SIG-M5 treated with dmso at 0.1 percent for 504 hours (cell line): ENCODE measurements around the gene UBTD1.

ENCODE experiments used
- DNase-seq: peaks from one replicate; lab custom pipeline; 2025; ENCODE audit not compliant: unreplicated experiment; lab: John Stamatoyannopoulos, UW

The UBTD1 gene

DNA sequence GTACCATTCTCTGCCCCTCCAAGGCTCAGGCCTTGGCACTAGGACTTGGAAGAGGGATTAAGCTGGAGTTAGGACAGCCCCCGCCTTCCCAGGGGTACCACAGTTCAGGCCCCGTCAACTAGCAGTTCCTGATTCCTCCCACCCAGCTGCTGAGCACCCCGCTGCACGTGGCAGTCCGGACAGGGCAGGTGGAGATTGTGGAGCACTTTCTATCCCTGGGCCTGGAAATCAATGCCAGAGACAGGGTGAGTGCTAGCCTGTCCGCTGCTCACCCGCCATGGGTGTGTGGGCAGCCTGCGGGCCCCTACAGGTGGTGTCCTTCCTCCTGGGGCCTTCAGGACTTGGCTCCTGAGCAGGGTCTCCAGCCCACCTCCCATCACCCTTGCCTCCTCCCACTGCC lies 83.4 kb downstream of the UBTD1 start:
- no peak for DNase-seq

DNA sequence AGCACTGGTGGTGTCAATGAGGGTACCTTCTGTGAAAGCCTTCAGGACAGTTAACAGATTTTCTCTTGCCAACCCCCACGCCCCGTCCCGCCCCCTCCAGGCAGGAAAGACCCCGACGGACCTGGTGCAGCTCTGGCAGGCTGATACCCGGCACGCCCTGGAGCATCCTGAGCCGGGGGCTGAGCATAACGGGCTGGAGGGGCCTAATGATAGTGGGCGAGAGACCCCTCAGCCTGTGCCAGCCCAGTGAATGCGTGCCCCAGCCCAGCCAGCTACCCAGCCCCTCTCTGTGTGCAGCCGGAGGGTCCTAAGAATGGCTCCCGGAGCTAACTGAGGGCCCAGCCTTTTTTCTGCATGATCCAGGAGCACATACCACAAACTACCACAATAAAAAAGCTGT lies 84.8 kb downstream of the UBTD1 start:
- no peak for DNase-seq

DNA sequence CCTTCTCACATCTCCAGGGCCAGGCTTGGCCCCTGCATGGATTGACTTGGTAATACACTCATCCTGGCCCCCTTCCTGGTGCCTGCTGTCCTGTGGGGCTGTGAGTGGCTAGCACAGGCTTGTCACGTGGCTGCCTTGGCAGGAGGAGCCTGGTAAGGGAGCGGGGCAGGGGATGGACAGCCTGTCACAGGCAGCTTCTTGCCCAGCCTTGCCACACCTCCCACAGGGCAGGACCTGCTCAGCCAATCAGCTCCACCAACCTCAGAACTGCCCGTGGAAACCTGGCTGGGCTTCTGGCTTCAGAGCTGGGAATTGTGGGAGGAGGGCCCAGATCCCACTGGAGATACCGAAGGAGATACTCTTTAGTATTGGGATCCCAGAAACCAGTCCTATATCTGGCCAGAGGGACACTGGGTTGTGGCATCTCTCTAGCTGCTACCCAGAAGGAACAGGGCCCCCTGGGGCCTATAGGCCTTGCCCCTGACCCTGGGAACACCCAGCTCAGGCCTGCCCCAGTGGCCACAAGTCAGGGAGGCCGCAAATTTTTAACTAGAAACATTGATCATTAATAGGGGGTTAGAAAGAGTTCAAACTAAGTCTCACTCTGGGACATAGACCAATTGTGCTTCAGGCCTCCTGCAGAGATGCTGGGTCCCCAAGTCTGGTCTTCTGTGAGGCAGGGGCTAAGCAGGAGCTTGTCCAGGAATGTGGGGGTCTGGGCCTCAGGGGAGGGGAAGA lies 85.5 kb downstream of the UBTD1 start, which contains the start of gene HOGA1:
TSS of gene HOGA1 (plus strand) at position 330 of the 738 bp plus-strand sequence. CDS start at position 645, 315 bp downstream.
- DNase-seq, result no peak

DNA sequence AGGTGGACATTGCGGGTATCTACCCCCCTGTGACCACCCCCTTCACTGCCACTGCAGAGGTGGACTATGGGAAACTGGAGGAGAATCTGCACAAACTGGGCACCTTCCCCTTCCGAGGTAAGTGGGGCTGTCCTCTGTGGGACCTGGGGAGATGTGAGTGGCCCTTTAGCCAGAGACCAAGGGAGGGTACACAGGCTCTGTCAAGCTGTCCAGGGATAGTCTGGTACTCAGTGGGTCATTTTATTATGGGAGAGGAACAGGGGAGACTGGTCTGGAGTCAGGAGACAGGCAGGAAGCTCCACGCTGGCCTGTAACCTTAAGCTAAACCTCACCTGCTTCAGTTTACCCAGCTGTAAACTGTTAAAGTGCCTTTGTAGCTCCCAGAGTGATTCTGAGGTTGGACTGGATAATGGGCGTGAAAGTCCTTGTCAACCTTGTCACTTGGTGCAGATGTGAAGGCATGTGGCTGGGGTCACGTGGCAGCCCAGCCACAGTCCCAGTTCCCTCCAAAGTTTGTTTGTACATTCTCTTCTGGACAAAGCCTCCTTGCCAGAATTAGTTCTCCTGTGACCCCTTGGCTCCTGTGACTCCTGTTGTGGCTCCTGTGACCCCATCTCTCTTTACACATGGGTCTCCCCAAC lies 86.2 kb downstream of the UBTD1 start:
- DNase-seq, result no peak

DNA sequence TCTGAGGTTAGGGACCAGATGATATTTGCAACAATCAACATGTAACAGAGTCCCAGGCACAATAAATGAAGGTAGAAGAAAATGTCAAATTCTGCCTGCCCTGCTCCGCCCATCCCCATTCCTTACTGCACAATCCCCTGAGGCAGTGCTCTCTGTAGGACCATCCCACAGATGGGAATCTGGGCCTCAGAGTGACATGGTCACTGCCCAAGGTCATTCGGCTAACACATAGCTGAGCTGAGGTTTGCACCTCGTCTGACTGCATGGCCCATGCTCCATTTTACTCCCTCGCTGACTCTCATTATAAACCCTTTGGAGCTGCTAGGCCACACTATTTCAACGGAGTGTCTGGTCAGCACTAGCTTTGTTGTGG lies 86.7 kb downstream of the UBTD1 start:
- DNase-seq, result no peak

DNA sequence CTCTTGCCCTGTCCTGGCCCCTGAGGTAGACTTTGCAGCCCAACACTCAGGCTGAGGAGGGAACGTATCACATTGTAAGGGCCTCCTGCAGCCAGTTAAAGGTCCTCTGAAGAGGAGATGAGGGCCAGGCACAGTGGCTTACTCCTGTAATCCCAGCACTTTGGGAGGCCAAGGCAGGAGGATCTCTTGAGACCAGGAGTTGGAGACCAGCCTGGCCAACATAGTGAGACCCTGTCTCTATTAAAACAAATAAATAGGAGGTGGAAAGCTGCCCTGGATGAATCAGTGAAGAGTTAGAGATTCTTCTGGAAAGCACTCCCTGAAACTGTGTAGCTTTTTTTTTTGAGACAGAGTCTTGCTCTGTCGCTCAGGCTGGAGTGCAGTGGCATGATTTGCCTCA lies 88.5 kb downstream of the UBTD1 start:
- no peak for DNase-seq

DNA sequence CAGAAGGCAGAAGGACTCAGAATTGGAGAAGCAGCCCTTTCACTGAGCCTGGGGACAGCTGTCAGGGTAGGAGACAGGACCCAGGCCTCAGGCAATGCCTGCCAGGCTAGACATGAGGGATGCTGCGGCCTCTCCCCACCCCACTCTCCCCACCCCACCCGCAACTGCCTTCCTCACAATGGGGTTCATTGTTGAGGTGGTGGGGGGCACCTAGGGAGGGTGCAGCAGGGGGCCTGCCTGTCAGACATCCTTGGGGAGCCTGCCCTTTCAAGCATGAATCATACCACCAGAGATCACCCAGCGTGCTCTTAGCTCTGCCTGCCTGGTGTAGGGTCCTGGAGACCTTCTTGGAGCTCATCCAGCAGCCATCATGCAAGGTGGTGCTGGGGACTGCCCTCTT lies 90.8 kb downstream of the UBTD1 start, which contains the start of gene C10orf62:
TSS of gene C10orf62 (plus strand) at position 243 of the 400 bp plus-strand sequence. CDS start 177 bp downstream, outside the sequence.
- no peak for DNase-seq

DNA sequence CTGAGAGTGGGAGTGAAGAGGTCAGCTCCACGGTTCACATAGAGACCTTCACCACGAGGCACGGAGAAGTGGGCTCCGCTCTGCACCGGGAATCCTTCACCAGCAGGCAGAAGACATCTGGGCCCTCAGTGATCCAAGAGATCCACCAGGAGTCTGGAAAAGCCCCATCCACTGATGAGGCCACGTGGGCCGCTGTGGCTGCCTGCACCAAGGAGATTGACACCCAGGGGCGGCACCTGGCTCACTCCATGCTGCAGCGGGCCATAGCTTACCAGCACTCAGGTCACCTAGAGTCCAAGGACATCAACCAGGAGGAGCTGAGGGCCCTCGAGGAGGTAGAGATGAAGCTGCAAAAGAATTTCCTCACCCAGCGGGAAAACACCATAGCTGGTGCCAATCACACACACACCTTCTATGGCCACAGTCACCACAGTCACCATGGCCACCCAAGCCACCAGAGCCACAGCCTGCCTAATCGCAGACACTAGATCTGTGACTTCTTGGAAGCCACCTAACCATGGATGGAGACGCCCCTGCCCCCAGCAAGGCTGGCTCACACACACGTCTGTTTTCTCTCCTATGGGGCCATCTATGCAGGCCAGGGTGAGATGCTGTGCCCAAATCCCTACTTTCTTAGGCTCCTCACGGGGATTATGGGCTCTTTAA lies 91.5 kb downstream of the UBTD1 start:
- DNase-seq, result no peak

DNA sequence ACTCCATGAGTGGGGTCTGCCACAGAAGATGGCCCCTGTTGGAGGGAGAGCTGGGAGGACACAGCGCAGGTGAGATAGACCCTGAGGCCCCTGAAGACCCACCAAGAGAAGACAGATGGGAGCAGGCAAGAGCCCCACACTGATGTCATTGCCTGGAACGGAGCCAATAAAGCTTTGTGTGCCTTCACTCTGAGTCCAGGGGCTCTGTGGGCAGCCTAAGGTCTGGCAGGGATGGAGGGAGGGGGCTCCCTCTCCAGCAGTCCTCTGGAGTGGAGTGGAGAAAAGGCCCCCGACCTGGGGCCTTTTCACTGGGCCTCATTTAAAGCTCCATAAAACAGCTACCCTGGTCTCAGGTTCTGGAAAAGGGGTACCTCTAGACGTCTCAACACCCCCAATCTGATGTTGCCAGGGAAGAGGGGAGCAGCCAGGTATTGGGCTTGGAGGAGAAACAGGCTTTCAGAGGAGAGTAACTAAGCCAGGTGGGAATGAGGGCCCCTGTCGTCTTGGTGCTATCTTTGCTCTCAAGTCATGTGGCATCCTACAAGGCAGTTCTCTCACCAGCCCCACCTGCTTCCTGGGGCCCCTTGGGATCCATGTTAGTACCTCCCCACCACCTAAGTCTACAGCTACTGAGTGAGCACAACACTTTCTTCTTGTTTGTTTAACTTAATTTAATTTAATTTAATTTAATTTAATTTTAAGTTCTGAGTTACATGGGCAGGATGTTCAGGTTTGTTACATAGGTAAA lies 92.2 kb downstream of the UBTD1 start:
- no peak for DNase-seq

DNA sequence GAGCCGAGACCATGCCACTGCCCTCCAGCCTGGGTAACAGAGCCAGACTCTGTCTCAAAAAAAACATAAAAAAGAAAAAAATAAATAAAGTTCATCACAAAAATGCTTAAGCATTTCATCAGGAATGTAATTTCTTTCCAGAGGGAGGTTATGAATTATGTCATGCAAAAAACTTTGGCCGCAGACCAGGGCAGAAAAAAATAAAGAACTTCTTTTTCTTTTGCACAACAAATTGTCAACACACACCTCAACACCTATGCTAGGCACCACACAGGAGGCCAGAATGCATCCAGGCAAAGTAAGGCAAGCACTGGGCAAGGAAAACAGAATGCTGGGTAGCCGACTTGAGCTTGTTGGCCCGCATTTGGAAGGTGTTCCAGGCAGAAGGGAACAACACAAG lies 94.7 kb downstream of the UBTD1 start:
- no peak for DNase-seq

DNA sequence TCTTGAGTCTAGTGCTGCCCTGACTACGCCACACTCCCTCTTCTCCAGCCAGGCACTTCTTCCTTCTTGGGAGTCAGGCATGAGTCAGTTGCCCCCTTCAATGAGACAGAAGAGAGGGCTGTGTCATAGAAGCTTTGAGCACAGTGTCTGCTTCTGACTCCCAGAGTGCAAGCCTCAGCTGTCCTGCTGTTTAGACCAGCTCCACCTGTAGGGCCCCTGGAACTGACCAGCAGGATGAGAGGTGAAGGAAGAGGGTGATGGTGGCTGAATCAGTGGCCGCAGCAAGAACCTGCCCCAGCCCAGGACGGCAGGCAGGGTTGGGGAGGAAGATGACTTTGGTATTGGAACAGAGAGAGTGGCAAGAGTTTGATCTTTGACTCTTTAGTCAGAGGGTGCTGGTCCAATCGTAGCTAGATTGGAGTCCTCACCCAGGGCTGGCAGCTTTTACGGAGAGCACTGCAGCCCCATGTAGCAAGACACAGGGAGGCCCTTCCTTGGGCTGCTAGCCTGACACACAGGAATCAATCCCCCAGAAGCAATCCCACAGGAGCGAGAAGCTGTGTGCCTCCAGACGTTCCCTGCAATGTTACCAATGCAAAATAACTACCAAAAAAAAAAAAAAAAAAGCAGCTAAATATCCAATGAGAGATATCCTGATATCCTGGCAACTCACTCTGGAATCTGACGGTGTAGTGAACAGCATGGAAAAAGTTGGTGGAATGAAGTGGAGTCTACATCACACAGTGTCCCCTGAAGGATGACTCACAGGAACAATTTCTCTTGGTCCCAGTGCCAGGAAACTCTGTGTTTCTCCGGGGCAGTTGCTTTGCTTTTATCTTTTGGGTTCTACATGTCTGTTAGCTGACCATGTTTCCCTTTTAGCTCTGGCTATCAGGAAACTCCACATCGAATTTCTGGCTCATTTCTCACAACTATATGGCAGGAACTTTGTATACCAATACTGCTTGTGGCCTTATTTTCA lies 97.7 kb downstream of the UBTD1 start:
- no peak for DNase-seq

DNA sequence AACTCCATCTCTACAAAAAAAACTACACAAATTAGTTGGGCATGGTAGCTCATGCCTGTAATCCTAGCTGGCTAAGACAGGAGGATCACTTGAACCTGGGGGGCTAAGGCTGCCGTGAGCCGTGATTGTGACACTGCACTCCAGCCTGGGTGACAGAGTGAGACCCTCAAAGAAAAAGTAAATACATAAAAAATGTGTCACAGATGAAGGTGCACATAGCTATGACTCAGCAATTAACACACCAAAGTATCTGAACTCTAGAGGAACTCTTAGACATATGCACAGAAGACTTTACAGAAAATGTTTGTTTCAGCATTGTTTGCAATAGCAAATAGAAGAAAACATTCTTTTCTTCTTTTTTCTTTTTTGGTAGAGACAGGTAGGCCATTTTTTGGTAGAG lies 99.1 kb downstream of the UBTD1 start:
- no peak for DNase-seq

DNA sequence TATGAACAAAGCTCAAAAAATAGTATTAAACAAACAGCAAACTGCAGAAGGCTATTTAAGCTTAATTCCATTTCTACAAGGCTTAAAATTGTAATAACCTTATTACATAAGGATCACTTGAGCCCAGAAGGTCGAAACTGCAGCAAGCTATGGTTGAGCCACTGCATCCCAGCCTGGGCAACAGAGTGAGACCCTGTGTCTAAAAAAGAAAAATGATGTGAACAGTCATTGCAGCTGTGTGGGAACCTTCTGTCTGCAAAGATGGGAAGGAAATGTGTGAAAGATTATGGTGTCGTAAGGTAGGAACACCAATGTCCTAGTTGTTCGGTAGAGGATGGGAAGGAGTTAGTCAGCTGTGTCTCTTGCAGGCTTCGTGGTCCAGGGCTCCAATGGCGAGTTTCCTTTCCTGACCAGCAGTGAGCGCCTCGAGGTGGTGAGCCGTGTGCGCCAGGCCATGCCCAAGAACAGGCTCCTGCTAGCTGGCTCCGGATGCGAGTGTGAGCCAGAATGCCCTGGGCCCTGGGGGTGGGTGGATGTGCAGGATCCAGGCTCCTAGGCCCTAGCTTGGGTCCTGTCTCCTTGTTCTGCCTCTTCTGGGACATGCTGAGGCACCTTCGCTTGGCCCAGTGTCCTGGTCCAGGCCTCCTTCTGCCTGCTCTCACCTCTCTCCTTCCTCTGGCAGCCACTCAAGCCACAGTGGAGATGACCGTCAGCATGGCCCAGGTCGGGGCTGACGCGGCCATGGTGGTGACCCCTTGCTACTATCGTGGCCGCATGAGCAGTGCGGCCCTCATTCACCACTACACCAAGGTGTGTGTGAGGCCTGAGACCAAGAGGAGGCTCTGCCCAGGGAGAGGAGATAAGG lies 99.9 kb downstream of the UBTD1 start:
- no peak for DNase-seq

DNA sequence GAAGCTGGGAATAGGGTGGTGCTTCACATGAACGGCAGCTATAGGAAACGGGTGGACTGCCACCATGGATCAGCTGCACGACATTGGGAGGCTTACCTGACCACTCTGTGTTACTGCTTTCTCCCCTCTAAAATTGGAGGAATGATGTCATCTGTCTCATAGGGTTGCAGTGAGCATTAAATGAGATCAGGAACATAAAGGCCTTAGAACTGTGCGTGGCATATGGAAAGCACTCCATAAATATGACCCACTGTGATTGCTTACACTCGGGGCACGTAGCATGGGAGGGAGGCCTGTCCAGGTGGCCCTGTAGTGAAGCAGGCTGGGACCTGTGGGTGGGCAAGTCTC lies 100.5 kb downstream of the UBTD1 start:
- no peak for DNase-seq

DNA sequence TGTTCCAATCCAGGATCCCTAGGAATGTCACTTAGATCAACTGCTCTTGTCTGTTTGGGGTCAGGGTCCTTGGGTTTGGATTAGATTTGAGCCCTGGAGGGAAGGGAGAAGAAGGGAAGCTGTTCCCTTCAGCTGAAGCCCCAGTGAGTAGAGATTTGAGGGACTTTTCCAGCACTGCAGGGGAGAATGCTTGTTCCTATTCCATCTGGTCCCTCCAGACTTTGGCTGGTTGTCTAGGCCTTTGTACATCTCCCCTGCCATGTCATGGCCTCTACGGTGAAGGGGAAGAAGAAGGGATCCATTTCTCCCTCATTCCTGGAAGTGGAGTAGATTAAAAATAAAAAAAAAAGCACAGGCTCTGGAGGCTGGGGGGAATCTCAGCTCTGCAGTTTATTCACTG lies 101.9 kb downstream of the UBTD1 start:
- no peak for DNase-seq

DNA sequence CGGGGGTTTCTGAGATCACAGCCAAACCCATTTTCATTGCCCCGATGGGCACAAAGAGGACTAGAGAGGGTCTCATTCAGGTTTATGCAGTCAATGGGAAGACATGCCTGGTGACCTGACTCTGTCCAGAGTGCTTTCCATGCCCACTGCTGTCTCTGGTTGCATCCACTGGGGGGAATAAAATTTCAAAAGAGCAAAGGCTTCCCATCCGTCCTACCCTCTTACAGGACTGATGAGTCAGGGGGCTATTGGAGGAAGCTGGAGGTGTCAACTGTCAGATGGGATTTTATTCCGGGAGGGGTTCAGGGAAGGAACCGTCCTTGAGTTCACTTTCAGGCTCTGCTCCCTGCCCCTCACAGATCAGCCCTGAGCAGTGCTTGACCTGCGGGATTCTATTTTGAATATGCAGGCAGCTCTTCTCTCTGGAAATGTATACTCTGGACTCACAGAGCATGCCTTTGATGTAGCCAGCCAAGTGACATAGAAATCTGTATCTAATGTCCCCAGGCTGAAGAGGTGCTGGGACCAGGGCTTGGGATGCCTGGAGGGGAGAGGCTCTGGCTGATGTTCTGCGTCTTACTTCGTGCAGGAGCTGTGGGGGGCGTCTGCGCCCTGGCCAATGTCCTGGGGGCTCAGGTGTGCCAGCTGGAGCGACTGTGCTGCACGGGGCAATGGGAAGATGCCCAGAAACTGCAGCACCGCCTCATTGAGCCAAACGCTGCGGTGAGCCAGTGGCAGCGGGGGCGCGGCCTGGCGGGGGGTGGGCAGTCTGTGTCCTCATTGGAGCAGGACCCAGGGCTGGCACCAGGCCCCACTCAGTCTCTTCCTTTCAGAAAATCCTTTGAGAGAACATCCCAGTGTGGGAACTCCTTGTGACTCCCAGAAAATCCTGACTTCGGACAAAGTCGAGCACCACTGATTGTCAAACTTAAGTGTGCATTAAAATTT lies 102.8 kb downstream of the UBTD1 start:
- DNase-seq, result no peak

DNA sequence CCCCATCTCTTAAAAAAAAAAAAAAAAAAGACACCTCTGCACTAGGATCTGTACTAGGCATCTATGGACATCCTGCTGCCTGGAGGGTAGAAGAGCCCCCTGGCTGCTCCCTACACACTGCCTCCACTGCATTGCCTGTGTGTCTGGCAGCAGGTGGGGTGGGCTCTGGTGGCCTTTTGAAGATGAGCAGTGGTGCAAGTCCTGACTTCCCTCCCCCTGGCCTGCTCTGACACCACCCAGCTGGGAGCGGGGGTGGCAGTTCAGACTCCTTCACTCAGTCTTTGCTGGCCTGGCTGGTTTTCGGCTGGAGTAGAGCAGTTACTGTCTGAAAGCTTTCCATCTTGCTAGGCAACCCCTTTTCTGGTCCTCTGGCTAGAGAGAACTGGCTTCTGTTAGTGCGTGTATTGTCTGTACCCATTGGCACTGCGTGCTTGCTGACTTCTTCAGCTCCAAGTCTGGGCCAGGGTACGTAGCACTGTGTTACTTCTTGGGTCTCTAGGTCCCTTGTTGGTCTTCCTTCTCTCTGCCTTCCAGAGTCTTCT lies 108.4 kb downstream of the UBTD1 start:
- no peak for DNase-seq

DNA sequence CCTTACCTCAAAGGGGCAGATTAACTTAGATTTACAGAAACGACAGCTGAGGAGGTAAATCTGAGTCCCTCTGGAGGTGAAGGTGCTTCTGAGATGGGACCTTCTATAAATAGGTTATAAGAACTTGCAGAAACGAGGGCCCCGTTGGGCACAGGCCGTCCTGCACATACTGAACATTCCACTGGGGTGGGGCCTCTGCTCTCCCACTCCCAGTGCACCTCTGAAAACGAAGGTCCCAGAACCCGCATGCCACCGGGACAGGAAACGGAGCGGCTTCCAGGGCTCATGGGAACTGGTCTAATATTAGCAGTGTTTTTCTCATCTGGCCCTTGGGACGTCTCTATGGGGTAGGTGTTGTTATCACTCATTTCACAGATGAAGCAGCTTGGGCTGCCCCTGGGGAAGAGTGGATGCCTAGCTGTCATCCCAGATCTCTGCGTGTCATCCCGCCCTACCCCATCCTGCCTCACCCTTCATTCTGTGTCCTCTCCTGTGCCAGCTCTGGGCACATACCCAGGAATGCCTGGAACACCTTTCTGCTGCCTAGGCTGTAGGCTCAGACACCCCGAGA lies 110.4 kb downstream of the UBTD1 start:
- no peak for DNase-seq
